Endothelial cell of umbilical vein (primary cell): Measurements from ENCODE around the gene PRUNE2. TPM values are rescaled to one million over a fixed set of nuclear protein-coding genes. Genes with fewer than 3 reads are reported as not detected.

Experiments used
- BruUV-seq: library from RNA; stranded (reverse); fragments of 400-500 nt; replicated peaks from 2 replicates; lab custom pipeline; 2021; lab: Mats Ljungman, UMichigan
- CTCF ChIA-PET: fragments of 300-600, 350-600 bp; sonication (Branson Sonifier 250); formaldehyde crosslinking; loops from one replicate; lab custom pipeline; 2021; ENCODE audit warnings: antibody characterized with exemption, inconsistent platforms; lab: Charles Lee
- POLR2A ChIA-PET: fragments of 300-600, 350-600 bp; sonication (Branson Sonifier 250); formaldehyde crosslinking; loops from one replicate; lab custom pipeline; 2021; ENCODE audit warnings: antibody characterized with exemption, inconsistent platforms; lab: Charles Lee
- DNase-seq: peaks from one replicate; pipeline ENCODE4 v3.0.0-alpha.2; 2011; ENCODE audit warnings: low read depth, low spot score
- FAIRE-seq: peaks from 2 replicates; lab custom pipeline; 2011; peaks lifted over from hg19 to GRCh38; lab: Jason Lieb, UNC
- H2AFZ ChIP-seq: 2 replicates; pipeline ENCODE4 v1.6.0; 2012; ENCODE audit warnings: low read depth, low read length, control low read depth, inconsistent platforms
- H3K27ac ChIP-seq: 2 replicates; pipeline ENCODE4 v1.5.1; 2011; ENCODE audit warnings: low read depth, mild to moderate bottlenecking, control low read depth, low read length, moderate library complexity; ENCODE audit not compliant: insufficient read depth
- H3K27me3 ChIP-seq, 2 experiments: 2 replicates each; pipeline versions ENCODE4 v1.6.0 to v1.6.1; 2011; ENCODE audit warnings: low read length in 2 of 2, mixed read lengths in 1 of 2; ENCODE audit not compliant: control insufficient read depth in 2 of 2, insufficient read depth in 2 of 2
- H3K36me3 ChIP-seq, 2 experiments: 2 replicates in 1 of 2; 3 replicates in 1 of 2; pipeline ENCODE4 v1.5.1; 2011; ENCODE audit warnings: low read length in 2 of 2, mild to moderate bottlenecking in 1 of 2, moderate library complexity in 1 of 2; ENCODE audit not compliant: control insufficient read depth in 2 of 2, insufficient read depth in 2 of 2; ENCODE audit errors: extremely low read depth in 1 of 2
- H3K4me1 ChIP-seq: 3 replicates; pipeline ENCODE4 v1.5.1; 2011; ENCODE audit warnings: mild to moderate bottlenecking, low read length; ENCODE audit not compliant: control insufficient read depth, insufficient read depth; ENCODE audit errors: extremely low read depth
- H3K4me2 ChIP-seq: 2 replicates; pipeline ENCODE4 v1.6.1; 2011; ENCODE audit warnings: low read length, control low read depth, mixed read lengths; ENCODE audit not compliant: insufficient read depth
- H3K4me3 ChIP-seq, 3 experiments: fragments of 200-600 bp in 1 of 3; sonication (generic), shearing (Covaris generic) in 1 of 3; replicated peaks in 1 of 3; 2 replicates each; pipeline ENCODE4 v1.5.1; 2011 to 2016; ENCODE audit warnings: control low read depth in 3 of 3, low read length in 3 of 3, mild to moderate bottlenecking in 2 of 3, inconsistent platforms in 1 of 3, low read depth in 1 of 3, moderate library complexity in 1 of 3; ENCODE audit not compliant: insufficient read depth in 1 of 3
- H3K79me2 ChIP-seq: 2 replicates; pipeline ENCODE4 v1.6.0; 2012; ENCODE audit warnings: low read length, inconsistent platforms; ENCODE audit not compliant: control insufficient read depth, insufficient read depth
- H3K9ac ChIP-seq: replicated peaks from 2 replicates; pipeline ENCODE3; 2011; ENCODE audit warnings: low read length, control low read depth; ENCODE audit not compliant: insufficient read depth; ENCODE audit errors: extremely low read depth
- H3K9me1 ChIP-seq: replicated peaks from 3 replicates; pipeline ENCODE4 v1.6.0; 2011; ENCODE audit warnings: mild to moderate bottlenecking, low read length; ENCODE audit not compliant: control insufficient read depth, insufficient read depth; ENCODE audit errors: extremely low read depth
- H3K9me3 ChIP-seq: replicated peaks from 2 replicates; pipeline ENCODE4 v1.5.1; 2012; ENCODE audit warnings: low read length, inconsistent platforms; ENCODE audit not compliant: control insufficient read depth, insufficient read depth
- H4K20me1 ChIP-seq: replicated peaks from 2 replicates; pipeline ENCODE3; 2011; ENCODE audit warnings: mild to moderate bottlenecking, low read length; ENCODE audit not compliant: control insufficient read depth, insufficient read depth; ENCODE audit errors: extremely low read depth
- CTCF ChIP-seq, 2 donors: IDR thresholded peaks; 1 replicate in 1 of 2; 2 replicates in 1 of 2; pipeline ENCODE4 v1.5.1; 2011; ENCODE audit warnings: low read length in 2 of 2, mild to moderate bottlenecking in 2 of 2, moderate library complexity in 2 of 2, control low read depth in 1 of 2, inconsistent platforms in 1 of 2, low read depth in 1 of 2; ENCODE audit not compliant: insufficient read depth in 1 of 2; ENCODE audit errors: extremely low read depth in 1 of 2
- FOS ChIP-seq: IDR thresholded peaks from 2 replicates; pipeline ENCODE4 v1.6.1; 2011; ENCODE audit warnings: mild to moderate bottlenecking, low read length, moderate library complexity, borderline replicate concordance; ENCODE audit not compliant: insufficient read depth
- JUN ChIP-seq: IDR thresholded peaks from 2 replicates; pipeline ENCODE4 v1.6.1; 2011; ENCODE audit warnings: borderline replicate concordance, low read depth; ENCODE audit not compliant: insufficient read length, insufficient read depth
- MAX ChIP-seq: IDR thresholded peaks from 2 replicates; pipeline ENCODE4 v1.6.1; 2011; ENCODE audit not compliant: insufficient read depth, insufficient read length
- POLR2A ChIP-seq: IDR thresholded peaks from 2 replicates; pipeline ENCODE4 v1.6.1; 2012; ENCODE audit warnings: low read depth, mild to moderate bottlenecking, control low read depth, low read length
- dilution Hi-C: fragments of 300-500 bp; cut with MboI; formaldehyde crosslinking; loops from one replicate; pipeline ENCODE4 v1.15.0; 2019; ENCODE audit warnings: low sequenced_read_pairs; ENCODE audit not compliant: extremely low pct_ligation_motif_present
- intact Hi-C: fragments of 100-400 bp; cut with micrococcal nuclease; formaldehyde crosslinking; loops from one replicate; pipeline ENCODE4 v1.10.0; 2022
- polyA plus RNA-seq, 4 experiments: library from polyadenylated mRNA; depleted of rRNA in 3 of 4; stranded (reverse) in 3 of 4; unstranded in 1 of 4; fragments of >200 nt; gene quantifications; 2 replicates each; pipeline versions ENCODE4 v1.2.1 to v1.2.3, GENCODE V29; 2011 to 2012; ENCODE audit warnings: missing spikeins in 1 of 4
- total RNA-seq: library from RNA; stranded (reverse); gene quantifications from 2 replicates; pipeline ENCODE4 v1.2.3, GENCODE V29; 2021

PRUNE2 gene
- total and polyA plus RNA-seq, 2 donors (not counting 3 experiments of a cell fraction or from before 2014, with no cell fraction given), result 15.8 to 21.7 TPM

- H3K4me2 ChIP-seq, result peak overlapping the region; percentile 85
- no peaks in the 10 kb centered on the region for H3K36me3 ChIP-seq
- dilution Hi-C loops, result no loop called here
- TF ChIP-seq POLR2A (no peak), FOS (peak; percentile 48), JUN (peak; percentile 55)
- H4K20me1 ChIP-seq, result no peaks in the 10 kb centered on the region
- intact Hi-C loops, result loop anchor here (2.0 kb wide), 2 partner anchors 22 to 34 kb away; no protein-coding TSS in a partner anchor
- H3K9me1 ChIP-seq, result no peaks in the 10 kb centered on the region
- peaks cover 55% of the 10 kb centered on the region for H3K4me1 ChIP-seq
- H2AFZ ChIP-seq, result peak overlapping the region; percentile 76
- DNase-seq (peak; percentile 68), FAIRE-seq (peak; percentile 8)
- no peaks in the 10 kb centered on the region for H3K79me2 ChIP-seq
- BruUV-seq, result no TSS peak
- H3K4me3 ChIP-seq, result peak overlapping the region in 1 of 3 experiments; percentile 34
- no peaks in the 10 kb centered on the region for H3K9me3 ChIP-seq
- no peaks in the 10 kb centered on the region for H3K27me3 ChIP-seq
- ChIA-PET CTCF (interaction anchor here (0.7 to 1.0 kb wide), 3 partner anchors 12 to 199 kb away, joined by 3 to 5 read pairs (median 4); partner anchors contain the start of gene GCNT1), POLR2A (no interaction called here)
- peak overlapping the region; percentile 87 for H3K27ac ChIP-seq
- H3K9ac ChIP-seq, result peak overlapping the region; percentile 51
These were observed 251.3 kb downstream of the PRUNE2 start for GRCh38 chr9:76654575-76654974.

DNA sequence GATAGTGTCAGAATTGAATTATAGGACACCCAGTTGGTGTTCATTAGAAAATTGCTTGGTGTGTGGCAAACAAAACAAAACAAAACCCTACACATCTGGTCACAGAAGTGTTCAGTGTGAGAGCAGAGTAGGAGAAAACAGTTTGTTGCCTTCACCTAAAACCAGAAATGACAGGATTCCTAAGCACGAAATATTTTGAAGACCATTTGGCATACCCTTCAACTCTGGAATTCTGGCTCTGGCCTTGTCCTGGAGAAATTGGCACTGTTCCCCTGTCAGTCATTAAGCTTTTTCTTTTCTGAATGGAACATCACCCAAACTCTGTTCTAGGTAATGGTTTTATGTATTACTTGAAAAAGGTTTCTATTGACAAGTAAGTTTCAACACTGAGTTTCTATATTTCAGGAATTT is 251.9 kb downstream of the PRUNE2 start:
- no TSS peak for BruUV-seq

More for the DNA sequence above, 251.9 kb downstream of the PRUNE2 start:
- no peak overlapping the region for H3K4me3 ChIP-seq
- H3K36me3 ChIP-seq, result no peaks in the 10 kb centered on the region
- H3K4me2 ChIP-seq, result peak overlapping the region; percentile 85
- peak; percentile 4 for FAIRE-seq
- DNase-seq, result peak; percentile 30
- no peak for TF ChIP-seq FOS
- TF ChIP-seq JUN, result no peak
- TF ChIP-seq CTCF (IDR thresholded peaks at IDR 0.05; ENCODE audit: extremely low read depth in 1 of 2, insufficient read depth in 1 of 2, low read depth in 1 of 2, low read length in 2 of 2), result no peak
- no peak for TF ChIP-seq MAX
- no peak for TF ChIP-seq POLR2A
- dilution Hi-C loops (no loop called here), intact Hi-C loops (loop anchor here (2.0 kb wide), 2 partner anchors 23 to 35 kb away; no protein-coding TSS in a partner anchor)
- peak overlapping the region; percentile 51 for H3K9ac ChIP-seq
- no peaks in the 10 kb centered on the region for H3K9me3 ChIP-seq
- no peaks in the 10 kb centered on the region for H3K9me1 ChIP-seq
- H4K20me1 ChIP-seq, result no peaks in the 10 kb centered on the region
- no peaks in the 10 kb centered on the region for H3K79me2 ChIP-seq
- POLR2A ChIA-PET, result no interaction called here
- H3K27ac ChIP-seq, result peak overlapping the region; percentile 87
- H3K27me3 ChIP-seq, result no peaks in the 10 kb centered on the region
- peak overlapping the region; percentile 71 for H2AFZ ChIP-seq
- peaks cover 55% of the 10 kb centered on the region for H3K4me1 ChIP-seq
- CTCF ChIA-PET, result interaction anchor here (0.7 to 1.0 kb wide), 3 partner anchors 11 to 198 kb away, joined by 3 to 5 read pairs (median 4); partner anchors contain the start of gene GCNT1
